ENCODE results near the gene ELAVL4.
"Not testable (repeated sequence)": the region's sequence is repeated elsewhere in the genome, so short reads cannot be mapped to it uniquely, and the experiment has no call there.

The ELAVL4 gene

GRCh38 chr1:50123071-50123470, 14.4 kb downstream of the ELAVL4 start:
- DNase-seq (ENCODE audit: low read depth in 1 of 2, low spot score in 1 of 2): no peak

- DNase-seq (ENCODE audit: low read depth in 1 of 2, low spot score in 1 of 2): no peak
These were observed 18.4 kb downstream of the ELAVL4 start for GRCh38 chr1:50126927-50127715.

GRCh38 chr1:50129201-50129600, 20.5 kb downstream of the ELAVL4 start:
- no peak for DNase-seq (ENCODE audit: low read depth in 1 of 2, low spot score in 1 of 2)

GRCh38 chr1:50132347-50132894, 23.7 kb downstream of the ELAVL4 start:
- DNase-seq (ENCODE audit: low read depth in 1 of 2, low spot score in 1 of 2): no peak

- no peak for DNase-seq (ENCODE audit: low read depth in 1 of 2, low spot score in 1 of 2)
These were observed 27.0 kb downstream of the ELAVL4 start for GRCh38 chr1:50135716-50136115.

GRCh38 chr1:50139339-50140181, 30.8 kb downstream of the ELAVL4 start:
- no peak for DNase-seq (ENCODE audit: low read depth in 1 of 2, low spot score in 1 of 2)

GRCh38 chr1:50140182-50140447, 31.4 kb downstream of the ELAVL4 start:
- no peak for DNase-seq (ENCODE audit: low read depth in 1 of 2, low spot score in 1 of 2)

GRCh38 chr1:50147191-50147850, 38.6 kb downstream of the ELAVL4 start:
- DNase-seq (ENCODE audit: low read depth in 1 of 2, low spot score in 1 of 2): no peak

GRCh38 chr1:50148142-50148923, 39.6 kb downstream of the ELAVL4 start:
- no peak for DNase-seq (ENCODE audit: low read depth in 1 of 2, low spot score in 1 of 2)

- no peak for DNase-seq (ENCODE audit: low read depth in 1 of 2, low spot score in 1 of 2)
These were observed 43.5 kb downstream of the ELAVL4 start for GRCh38 chr1:50152236-50152635.

GRCh38 chr1:50155541-50155940, 46.8 kb downstream of the ELAVL4 start:
- no peak for DNase-seq (ENCODE audit: low read depth in 1 of 2, low spot score in 1 of 2)

GRCh38 chr1:50156241-50157010, 47.7 kb downstream of the ELAVL4 start:
- no peak for DNase-seq (ENCODE audit: low read depth in 1 of 2, low spot score in 1 of 2)

- no peak for DNase-seq (ENCODE audit: low read depth in 1 of 2, low spot score in 1 of 2)
These were observed 48.7 kb downstream of the ELAVL4 start for GRCh38 chr1:50157306-50157941.

GRCh38 chr1:50158421-50158820, 49.7 kb downstream of the ELAVL4 start:
- no peak for DNase-seq (ENCODE audit: low read depth in 1 of 2, low spot score in 1 of 2)

- DNase-seq (ENCODE audit: low read depth in 1 of 2, low spot score in 1 of 2): no peak
These were observed 55.0 kb downstream of the ELAVL4 start for GRCh38 chr1:50163680-50164079.

- DNase-seq (ENCODE audit: low read depth in 1 of 2, low spot score in 1 of 2): not testable (repeated sequence)
These were observed 57.6 kb downstream of the ELAVL4 start for GRCh38 chr1:50166351-50166750.

- DNase-seq (ENCODE audit: low read depth in 1 of 2, low spot score in 1 of 2): no peak
These were observed 63.6 kb downstream of the ELAVL4 start for GRCh38 chr1:50172299-50172698.

GRCh38 chr1:50174101-50174500, 65.4 kb downstream of the ELAVL4 start:
- no peak for DNase-seq (ENCODE audit: low read depth in 1 of 2, low spot score in 1 of 2)

GRCh38 chr1:50175719-50176639, 67.3 kb downstream of the ELAVL4 start:
- DNase-seq (ENCODE audit: low read depth in 1 of 2, low spot score in 1 of 2): no peak

All from stimulated activated CD4-positive, alpha-beta T cell treated with anti-CD3 and anti-CD28 coated beads, Interleukin-15, amount 100 ng/mL, for 1 hour (primary cell).